ENCODE results near the gene PSAT1.

GRCh38 chr9:78324682-78325081 is 27.8 kb downstream of the PSAT1 start:
- TF ChIP-seq CEBPB (IDR thresholded peaks at IDR 0.05) (no peak), TAF1 (IDR thresholded peaks at IDR 0.05; ENCODE audit: low read depth) (no peak), MAX (IDR thresholded peaks at IDR 0.05) (no peak), FOXM1 (IDR thresholded peaks at IDR 0.05; ENCODE audit: borderline replicate concordance, low read depth) (no peak), NFIC (IDR thresholded peaks at IDR 0.05) (no peak), REST (IDR thresholded peaks at IDR 0.05; ENCODE audit: low read depth) (no peak), EP300 (IDR thresholded peaks at IDR 0.05; ENCODE audit: borderline replicate concordance) (no peak), RAD21 (IDR thresholded peaks at IDR 0.05; ENCODE audit: low read depth) (no peak)

Data from Ishikawa (cell line).